Bronchial epithelial cell (primary cell): ENCODE measurements around the gene CWC27. TPM values are rescaled to one million over a fixed set of nuclear protein-coding genes. Genes with fewer than 3 reads are reported as not detected.
A peak's percentile ranks its signal among the peaks of the same experiment; 100 is the strongest.

Experiments used
- DNase-seq: peaks from one replicate; pipeline ENCODE4 v3.0.0-alpha.2; 2010; ENCODE audit warnings: low read depth
- FAIRE-seq: peaks from 2 replicates; lab custom pipeline; 2011; peaks lifted over from hg19 to GRCh38; lab: Jason Lieb, UNC
- H3K27me3 ChIP-seq: 2 replicates; pipeline ENCODE4 v1.5.1; 2011; ENCODE audit warnings: low read length; ENCODE audit not compliant: control insufficient read depth, insufficient read depth
- H3K36me3 ChIP-seq: 2 replicates; pipeline ENCODE4 v1.5.1; 2011; ENCODE audit warnings: low read length; ENCODE audit not compliant: control insufficient read depth, insufficient read depth
- H3K4me3 ChIP-seq: 2 replicates; pipeline ENCODE4 v1.5.1; 2011; ENCODE audit warnings: mild to moderate bottlenecking, low read depth, low read length, control low read depth
- CTCF ChIP-seq: IDR thresholded peaks from 2 replicates; pipeline ENCODE4 v1.5.1; 2011; ENCODE audit warnings: mild to moderate bottlenecking, moderate library complexity, low read length, control low read depth, inconsistent platforms; ENCODE audit not compliant: insufficient read depth, severe bottlenecking
- total RNA-seq: library from RNA; depleted of rRNA; stranded (reverse); fragments of >200 nt; gene quantifications from 2 replicates; pipeline ENCODE4 v1.2.1, GENCODE V29; 2014

CWC27 gene
- total RNA-seq, 1 donor from 2014 or later, result 24.7 TPM

GRCh38 chr5:64744914-64745313 lies 23.8 kb upstream of the CWC27 start:
- Histone ChIP-seq H3K27me3 (no peaks in the 10 kb centered on the region), H3K4me3 (no peak overlapping the region), H3K36me3 (peaks cover 3% of the 10 kb centered on the region)
- DNase-seq (no peak), FAIRE-seq (no peak)
- no peak for TF ChIP-seq CTCF

GRCh38 chr5:64746446-64746845 lies 22.3 kb upstream of the CWC27 start:
- DNase-seq (peak; percentile 31), FAIRE-seq (no peak)
- Histone ChIP-seq H3K36me3 (peaks cover 3% of the 10 kb centered on the region), H3K4me3 (no peak overlapping the region), H3K27me3 (no peaks in the 10 kb centered on the region)
- TF ChIP-seq CTCF, result no peak

- Histone ChIP-seq H3K4me3 (no peak overlapping the region), H3K36me3 (peaks cover 4% of the 10 kb centered on the region), H3K27me3 (no peaks in the 10 kb centered on the region)
- DNase-seq, result no peak
- TF ChIP-seq CTCF, result no peak
- FAIRE-seq, result no peak
Measured at GRCh38 chr5:64749385-64749784, 19.3 kb upstream of the CWC27 start.

- no peak overlapping the region for H3K4me3 ChIP-seq
- H3K27me3 ChIP-seq, result no peaks in the 10 kb centered on the region
- no peak for DNase-seq
- no peak for FAIRE-seq
- H3K36me3 ChIP-seq, result peaks cover 3% of the 10 kb centered on the region
- TF ChIP-seq CTCF, result no peak
Measured at GRCh38 chr5:64754066-64754465, 14.7 kb upstream of the CWC27 start.

GRCh38 chr5:64758901-64759300 lies 9.8 kb upstream of the CWC27 start:
- TF ChIP-seq CTCF, result no peak
- Histone ChIP-seq H3K36me3 (peaks cover 3% of the 10 kb centered on the region), H3K27me3 (no peaks in the 10 kb centered on the region), H3K4me3 (no peak overlapping the region)
- no peak for DNase-seq
- FAIRE-seq, result no peak

GRCh38 chr5:64759960-64760660 lies 8.6 kb upstream of the CWC27 start:
- TF ChIP-seq CTCF, result no peak
- Histone ChIP-seq H3K4me3 (no peak overlapping the region), H3K36me3 (peaks cover 5% of the 10 kb centered on the region), H3K27me3 (no peaks in the 10 kb centered on the region)
- FAIRE-seq (no peak), DNase-seq (no peak)
